HG03439 (cell line): ENCODE measurements around the gene DACT1.

Experiments
- ATAC-seq: cut with Tn5 transposase; IDR thresholded peaks from one replicate; pipeline ENCODE4 v1.9.1; 2021; ENCODE audit warnings: mild to moderate bottlenecking, moderate library complexity; ENCODE audit not compliant: unreplicated experiment

The DACT1 gene

GRCh38 chr14:58665773-58666500 lies 28.2 kb downstream of the DACT1 start:
- ATAC-seq, result no peak

- ATAC-seq, result no peak
These were observed 29.0 kb downstream of the DACT1 start for GRCh38 chr14:58666737-58667136.

- no peak for ATAC-seq
These were observed 30.1 kb downstream of the DACT1 start for GRCh38 chr14:58667900-58668299.

GRCh38 chr14:58668848-58669480 lies 31.2 kb downstream of the DACT1 start:
- ATAC-seq, result no peak

- ATAC-seq, result no peak
These were observed 31.9 kb downstream of the DACT1 start for GRCh38 chr14:58669556-58670200.

GRCh38 chr14:58671024-58671423 lies 33.3 kb downstream of the DACT1 start:
- ATAC-seq, result no peak

- ATAC-seq, result no peak
These were observed 33.7 kb downstream of the DACT1 start for GRCh38 chr14:58671436-58671835.

GRCh38 chr14:58673722-58674121 lies 36.0 kb downstream of the DACT1 start:
- ATAC-seq, result no peak

GRCh38 chr14:58677001-58677400 lies 39.2 kb downstream of the DACT1 start:
- ATAC-seq, result no peak

- ATAC-seq, result no peak
These were observed 39.8 kb downstream of the DACT1 start for GRCh38 chr14:58677517-58677916.

GRCh38 chr14:58677996-58678395 lies 40.2 kb downstream of the DACT1 start:
- ATAC-seq, result no peak

- no peak for ATAC-seq
These were observed 42.9 kb downstream of the DACT1 start for GRCh38 chr14:58680698-58681097.

GRCh38 chr14:58687232-58687795 lies 49.6 kb downstream of the DACT1 start:
- no peak for ATAC-seq

- no peak for ATAC-seq
These were observed 53.2 kb downstream of the DACT1 start for GRCh38 chr14:58690801-58691516.

GRCh38 chr14:58693048-58693447 lies 55.3 kb downstream of the DACT1 start:
- ATAC-seq, result no peak

GRCh38 chr14:58695514-58695913 lies 57.8 kb downstream of the DACT1 start:
- ATAC-seq, result no peak

- no peak for ATAC-seq
These were observed 59.6 kb downstream of the DACT1 start for GRCh38 chr14:58697266-58697929.
